GM23338 (cell line): ENCODE measurements around the gene DUSP15. TPM values are rescaled to one million over a fixed set of nuclear protein-coding genes. Genes with fewer than 3 reads are reported as not detected.
A peak's percentile ranks its signal among the peaks of the same experiment; 100 is the strongest.

Source experiments
- ATAC-seq: fragments of 200-7000 bp; cut with Tn5 transposase; 3 replicates; pipeline ENCODE4 v1.9.1; 2020
- DNase-seq: peaks from one replicate; pipeline ENCODE4 v3.0.0-alpha.2; 2015; ENCODE audit warnings: low spot score
- H2AFZ ChIP-seq: fragments of 200-600 bp; sonication (generic); 2 replicates; pipeline ENCODE4 v1.8.0; 2016; ENCODE audit warnings: antibody characterized with exemption, mild to moderate bottlenecking, moderate library complexity
- H3F3A ChIP-seq: fragments of 200-600 bp; sonication (generic); replicated peaks from 2 replicates; pipeline ENCODE4 v1.8.0; 2017; ENCODE audit warnings: antibody characterized with exemption, mixed run types, low read depth
- H3K27ac ChIP-seq: fragments of 200-600 bp; sonication (generic); 2 replicates; pipeline ENCODE4 v1.6.1; 2016; ENCODE audit warnings: low read depth
- H3K27me3 ChIP-seq: fragments of 200-600 bp; sonication (generic); 2 replicates; pipeline ENCODE4 v1.8.0; 2016; ENCODE audit warnings: mild to moderate bottlenecking, mixed run types, moderate library complexity; ENCODE audit not compliant: insufficient read depth
- H3K36me3 ChIP-seq: fragments of 200-600 bp; sonication (generic); 2 replicates; pipeline ENCODE4 v1.8.0; 2016; ENCODE audit warnings: mild to moderate bottlenecking; ENCODE audit not compliant: insufficient read depth
- H3K4me1 ChIP-seq: fragments of 200-600 bp; sonication (generic); 2 replicates; pipeline ENCODE4 v1.8.0; 2016; ENCODE audit warnings: mild to moderate bottlenecking, moderate library complexity; ENCODE audit not compliant: insufficient read depth
- H3K4me2 ChIP-seq: fragments of 200-600 bp; sonication (generic); 2 replicates; pipeline ENCODE4 v1.7.1; 2017; ENCODE audit warnings: mixed run types
- H3K4me3 ChIP-seq: fragments of 200-600 bp; sonication (generic); 2 replicates; pipeline ENCODE4 v1.6.1; 2016; ENCODE audit warnings: mixed run types
- H3K79me2 ChIP-seq: fragments of 200-600 bp; sonication (generic); replicated peaks from 2 replicates; pipeline ENCODE4 v1.8.0; 2017; ENCODE audit warnings: mild to moderate bottlenecking; ENCODE audit not compliant: insufficient read depth
- H3K9me2 ChIP-seq: fragments of 200-600 bp; sonication (generic); 2 replicates; pipeline ENCODE4 v1.8.0; 2017; ENCODE audit not compliant: insufficient read depth
- H4K20me1 ChIP-seq: fragments of 200-600 bp; sonication (generic); replicated peaks from 2 replicates; pipeline ENCODE4 v1.8.0; 2017; ENCODE audit warnings: mild to moderate bottlenecking; ENCODE audit not compliant: insufficient read depth
- H3K27ac Mint-ChIP-seq: 2 replicates; pipeline ENCODE4 v1.8.0; 2020; ENCODE audit warnings: inconsistent platforms, mild to moderate bottlenecking, moderate library complexity, mixed read lengths
- H3K27me3 Mint-ChIP-seq: 3 replicates; pipeline ENCODE4 v1.8.0; 2022; ENCODE audit warnings: low read depth, mild to moderate bottlenecking, moderate library complexity, mixed read lengths, inconsistent platforms; ENCODE audit not compliant: insufficient read depth, poor library complexity
- H3K36me3 Mint-ChIP-seq: 3 replicates; pipeline ENCODE4 v1.8.0; 2021; ENCODE audit warnings: low read depth, mild to moderate bottlenecking, inconsistent platforms, moderate library complexity, mixed read lengths
- H3K4me1 Mint-ChIP-seq: 3 replicates; pipeline ENCODE4 v1.8.0; 2020; ENCODE audit warnings: mild to moderate bottlenecking, inconsistent platforms, mixed read lengths
- H3K4me3 Mint-ChIP-seq: 3 replicates; pipeline ENCODE4 v1.8.0; 2021; ENCODE audit warnings: moderate library complexity, mild to moderate bottlenecking, inconsistent platforms, mixed read lengths
- H3K9me3 Mint-ChIP-seq: 3 replicates; pipeline ENCODE4 v1.8.0; 2020; ENCODE audit warnings: moderate library complexity, mild to moderate bottlenecking, inconsistent platforms, mixed read lengths
- CREB1 ChIP-seq: fragments of 250-450 bp; sonication (Bioruptor Pico); IDR thresholded peaks from 2 replicates; pipeline ENCODE4 v1.5.0; 2020; ENCODE audit warnings: low read depth, mild to moderate bottlenecking, moderate library complexity
- CTCF ChIP-seq, 2 experiments: fragments of 200-600 bp in 1 of 2; sonication (generic) in 1 of 2; conservative IDR thresholded peaks; 2 replicates each; pipeline versions ENCODE4 v1.5.1 to v1.6.1; 2016 to 2017; ENCODE audit warnings: antibody characterized with exemption in 2 of 2, low read depth in 2 of 2, mild to moderate bottlenecking in 2 of 2, moderate library complexity in 1 of 2
- EZH2 ChIP-seq: fragments of 200-600 bp; sonication (generic); IDR thresholded peaks from one replicate; pipeline ENCODE4 v1.8.0; 2017; ENCODE audit warnings: antibody characterized with exemption, mild to moderate bottlenecking, low read depth; ENCODE audit not compliant: unreplicated experiment
- EZH2phosphoT487 ChIP-seq: fragments of 200-600 bp; sonication (generic); IDR thresholded peaks from one replicate; pipeline ENCODE4 v1.8.1; 2018; ENCODE audit warnings: antibody characterized with exemption; ENCODE audit not compliant: unreplicated experiment
- POLR2AphosphoS5 ChIP-seq: IDR thresholded peaks from 2 replicates; pipeline ENCODE4 v1.6.1; 2016; ENCODE audit warnings: antibody characterized with exemption, low read depth
- ZNF331 ChIP-seq: fragments of 250-450 bp; sonication (Bioruptor Pico); IDR thresholded peaks from 2 replicates; pipeline ENCODE4 v1.5.0; 2020; ENCODE audit warnings: low read depth, mild to moderate bottlenecking, moderate library complexity
- polyA plus RNA-seq: library from polyadenylated mRNA; unstranded; fragments of >200 nt; fragmentation: Nextera tagmentation; extraction: Ambion mirVana; gene quantifications from 2 replicates; pipeline ENCODE4 v1.2.1, GENCODE V29; 2016
- total RNA-seq: library from RNA; depleted of rRNA; stranded (reverse); fragments of >200 nt; shearing (Covaris generic); gene quantifications from 2 replicates; pipeline ENCODE4 v1.2.3, GENCODE V29; 2014

DUSP15 gene
- total and polyA plus RNA-seq, 2 experiments from 2014 or later = 0.61 to 2.8 TPM

GRCh38 chr20:31861385-31862156 lies 8.8 kb downstream of the DUSP15 start:
- Histone ChIP-seq H3K4me2 (peak overlapping the region; percentile 100), H3K27me3 (peaks cover 47% of the 10 kb centered on the region), H3K27ac (0 out of 2 replicates have a peak overlapping the region, but pooled peaks have one; percentile 28), H3K36me3 (no peaks in the 10 kb centered on the region), H3F3A (peaks cover 24% of the 10 kb centered on the region), H2AFZ (peak overlapping the region; percentile 100), H4K20me1 (no peaks in the 10 kb centered on the region; the same call in none of the 2 replicates), H3K4me1 (peaks cover 24% of the 10 kb centered on the region; the same call in 1 of the 2 replicates), H3K79me2 (no peaks in the 10 kb centered on the region), H3K9me2 (no peaks in the 10 kb centered on the region), H3K4me3 (peak overlapping the region; percentile 98)
- H3K36me3 Mint-ChIP-seq = no peaks in the 10 kb centered on the region
- H3K4me3 Mint-ChIP-seq = peak overlapping the region; percentile 84
- DNase-seq = peak; percentile 97
- TF ChIP-seq POLR2AphosphoS5 (peak; percentile 63), ZNF331 (no peak), EZH2phosphoT487 (no peak), EZH2 (no peak), CTCF (conservative IDR thresholded peaks at IDR 0.05; ENCODE audit: low read depth in 2 of 2) (no peak), CREB1 (CRISPR knock-in tag) (no peak)
- H3K27ac Mint-ChIP-seq = peak overlapping the region; percentile 68
- ATAC-seq = peak; percentile 77
- H3K9me3 Mint-ChIP-seq = peaks cover 38% of the 10 kb centered on the region; the same call in 2 of the 3 replicates
- peaks cover 30% of the 10 kb centered on the region for H3K27me3 Mint-ChIP-seq
- H3K4me1 Mint-ChIP-seq = peaks cover 11% of the 10 kb centered on the region; the same call in 2 of the 3 replicates

GRCh38 chr20:31861135-31861384 lies 9.3 kb downstream of the DUSP15 start:
- H3K79me2 ChIP-seq = no peaks in the 10 kb centered on the region
- no peaks in the 10 kb centered on the region for H3K36me3 ChIP-seq
- peak overlapping the region; percentile 100 for H3K4me2 ChIP-seq
- TF ChIP-seq CTCF (conservative IDR thresholded peaks at IDR 0.05; ENCODE audit: low read depth in 2 of 2) = no peak
- TF ChIP-seq POLR2AphosphoS5 = 0 out of 2 replicates have a peak, but pooled peaks have one; percentile 3
- DNase-seq = peak; percentile 85
- peak overlapping the region; percentile 100 for H2AFZ ChIP-seq
- peaks cover 42% of the 10 kb centered on the region for H3K27me3 ChIP-seq
- peaks cover 11% of the 10 kb centered on the region; the same call in 2 of the 3 replicates for H3K4me1 Mint-ChIP-seq
- H3K9me3 Mint-ChIP-seq = peaks cover 34% of the 10 kb centered on the region; the same call in 2 of the 3 replicates
- H3K9me2 ChIP-seq = no peaks in the 10 kb centered on the region
- peak overlapping the region; percentile 84 for H3K4me3 Mint-ChIP-seq
- H3K36me3 Mint-ChIP-seq = no peaks in the 10 kb centered on the region
- H3K4me1 ChIP-seq = peaks cover 29% of the 10 kb centered on the region
- peaks cover 30% of the 10 kb centered on the region for H3K27me3 Mint-ChIP-seq
- no peak overlapping the region for H3K27ac Mint-ChIP-seq
- peaks cover 24% of the 10 kb centered on the region for H3F3A ChIP-seq
- peak; percentile 57 for ATAC-seq
- peak overlapping the region; percentile 98 for H3K4me3 ChIP-seq
- no peaks in the 10 kb centered on the region; the same call in none of the 2 replicates for H4K20me1 ChIP-seq
- H3K27ac ChIP-seq = no peak overlapping the region
